H1 (cell line): Measurements from ENCODE around the gene PLCL1. TPM values are rescaled to one million over a fixed set of nuclear protein-coding genes. Genes with fewer than 3 reads are reported as not detected.

Experiments
- CREB1 ChIP-seq: IDR thresholded peaks from 2 replicates; pipeline ENCODE4 v1.6.1; 2012; ENCODE audit warnings: inconsistent platforms
- CTBP2 ChIP-seq: IDR thresholded peaks from 2 replicates; pipeline ENCODE4 v1.7.0; 2011; ENCODE audit warnings: borderline replicate concordance, mild to moderate bottlenecking, moderate library complexity, mixed read lengths, low read length; ENCODE audit not compliant: insufficient read depth, insufficient read length
- CTCF ChIP-seq, 3 experiments: IDR thresholded peaks; 1 replicate in 2 of 3; 2 replicates in 1 of 3; pipeline versions ENCODE4 v1.5.1 to v1.6.1; 2011; ENCODE audit warnings: low read length in 3 of 3, mild to moderate bottlenecking in 3 of 3, inconsistent platforms in 2 of 3, low read depth in 1 of 3, moderate library complexity in 1 of 3; ENCODE audit not compliant: insufficient read depth in 1 of 3; ENCODE audit errors: control extremely low read depth in 1 of 3
- GTF2F1 ChIP-seq: IDR thresholded peaks from 2 replicates; pipeline ENCODE4 v1.6.1; 2012; ENCODE audit warnings: low read depth, low read length, improper control_type of control experiment, borderline replicate concordance
- KDM5A ChIP-seq: fragments of 200-600 bp; IDR thresholded peaks from 2 replicates; pipeline ENCODE4 v1.7.1; 2012; ENCODE audit warnings: mild to moderate bottlenecking, low read length, inconsistent platforms, mixed read lengths
- polyA plus RNA-seq, 7 experiments: library from polyadenylated mRNA; depleted of rRNA in 3 of 7; stranded (reverse) in 5 of 7; unstranded in 2 of 7; fragments of >200 nt in 5 of 7; fragments of 200-250 nt in 2 of 7; gene quantifications; 1 replicate in 5 of 7; 2 replicates in 1 of 7; 4 replicates in 1 of 7; pipeline versions ENCODE4 v1.2.1 to v1.2.3, GENCODE V29; 2011 to 2013; ENCODE audit warnings: missing spikeins in 2 of 7, mixed read lengths in 2 of 7
- total RNA-seq: library from RNA; stranded (reverse); fragmentation: NEBNext Ultra II Directional; extraction: Animal tissue kit (Norgen Biotek cat#: 25700); gene quantifications from 2 replicates; pipeline ENCODE4 v1.2.1, GENCODE V29; 2021

PLCL1 gene
- total and polyA plus RNA-seq, 2 of the 8 experiments (the other 6 are each of a cell fraction or from before 2014, with no cell fraction given): not detected

GRCh38 chr2:198100346-198100745, 296.0 kb downstream of the PLCL1 start (continued):
- TF ChIP-seq CTCF (IDR thresholded peaks at IDR 0.05; ENCODE audit: control extremely low read depth in 1 of 3, insufficient read depth in 1 of 3, low read depth in 1 of 3, low read length in 3 of 3) (no peak), CREB1 (no peak), CTBP2 (no peak), GTF2F1 (no peak), KDM5A (no peak)
